Glutamatergic neuron (in vitro differentiated cells): Measurements from ENCODE around the gene ALG14. TPM values are rescaled to one million over a fixed set of nuclear protein-coding genes. Genes with fewer than 3 reads are reported as not detected.

Experiments used
- DNase-seq: peaks from one replicate; pipeline ENCODE4 v3.0.0; 2022
- H3K27ac Mint-ChIP-seq: one replicate; pipeline ENCODE4 v1.8.0; 2020; ENCODE audit warnings: mild to moderate bottlenecking, mixed read lengths, inconsistent platforms; ENCODE audit not compliant: unreplicated experiment
- H3K27me3 Mint-ChIP-seq: one replicate; pipeline ENCODE4 v1.8.0; 2020; ENCODE audit warnings: mild to moderate bottlenecking, moderate library complexity, mixed read lengths, inconsistent platforms; ENCODE audit not compliant: unreplicated experiment
- H3K36me3 Mint-ChIP-seq: one replicate; pipeline ENCODE4 v1.8.0; 2020; ENCODE audit warnings: mild to moderate bottlenecking, mixed read lengths, inconsistent platforms; ENCODE audit not compliant: unreplicated experiment
- H3K4me1 Mint-ChIP-seq: one replicate; pipeline ENCODE4 v1.8.0; 2020; ENCODE audit warnings: mild to moderate bottlenecking, low read depth, mixed read lengths, inconsistent platforms; ENCODE audit not compliant: unreplicated experiment
- H3K4me3 Mint-ChIP-seq: one replicate; pipeline ENCODE4 v1.8.0; 2020; ENCODE audit warnings: mild to moderate bottlenecking, mixed read lengths, inconsistent platforms; ENCODE audit not compliant: unreplicated experiment
- H3K9me3 Mint-ChIP-seq: one replicate; pipeline ENCODE4 v1.8.0; 2020; ENCODE audit warnings: mild to moderate bottlenecking, moderate library complexity, mixed read lengths, inconsistent platforms; ENCODE audit not compliant: unreplicated experiment
- CTCF ChIP-seq: fragments of 200-600 bp; sonication (generic); IDR thresholded peaks from one replicate; pipeline ENCODE4 v1.5.0; 2021; ENCODE audit not compliant: partially characterized antibody, unreplicated experiment
- total RNA-seq: library from RNA; stranded (reverse); fragmentation: NEBNext Ultra II Directional; extraction: Animal tissue kit (Norgen Biotek cat#: 25700); gene quantifications from one replicate; pipeline ENCODE4 v1.2.1, GENCODE V29; 2021; ENCODE audit not compliant: unreplicated experiment

The ALG14 gene
- total RNA-seq, 1 donor from 2014 or later: 4.7 TPM

GRCh38 chr1:95039360-95040031, 33.3 kb downstream of the ALG14 start:
- Mint-ChIP-seq H3K4me3 (no peak overlapping the region), H3K36me3 (no peaks in the 10 kb centered on the region), H3K4me1 (no peaks in the 10 kb centered on the region), H3K27me3 (no peaks in the 10 kb centered on the region), H3K9me3 (no peaks in the 10 kb centered on the region), H3K27ac (no peak overlapping the region)
- TF ChIP-seq CTCF: no peak
- DNase-seq: no peak

- Mint-ChIP-seq H3K36me3 (no peaks in the 10 kb centered on the region), H3K27me3 (no peaks in the 10 kb centered on the region)
Measured at GRCh38 chr1:95035536-95035935, 37.2 kb downstream of the ALG14 start.

GRCh38 chr1:95034506-95034905, 38.2 kb downstream of the ALG14 start:
- no peak for TF ChIP-seq CTCF
- no peak for DNase-seq
- no peak overlapping the region for H3K27ac Mint-ChIP-seq
- H3K4me1 Mint-ChIP-seq: no peaks in the 10 kb centered on the region
- no peaks in the 10 kb centered on the region for H3K9me3 Mint-ChIP-seq
- no peaks in the 10 kb centered on the region for H3K36me3 Mint-ChIP-seq
- no peak overlapping the region for H3K4me3 Mint-ChIP-seq
- H3K27me3 Mint-ChIP-seq: no peaks in the 10 kb centered on the region

More at GRCh38 chr1:95035536-95035935, 37.2 kb downstream of the ALG14 start:
- no peak overlapping the region for H3K4me3 Mint-ChIP-seq
- no peaks in the 10 kb centered on the region for H3K9me3 Mint-ChIP-seq
- no peak overlapping the region for H3K27ac Mint-ChIP-seq
- no peak for DNase-seq
- no peaks in the 10 kb centered on the region for H3K4me1 Mint-ChIP-seq
- TF ChIP-seq CTCF: no peak

- DNase-seq: no peak
- no peaks in the 10 kb centered on the region for H3K4me1 Mint-ChIP-seq
- no peak overlapping the region for H3K4me3 Mint-ChIP-seq
- peaks cover 3% of the 10 kb centered on the region for H3K36me3 Mint-ChIP-seq
- H3K27ac Mint-ChIP-seq: no peak overlapping the region
- no peaks in the 10 kb centered on the region for H3K27me3 Mint-ChIP-seq
- H3K9me3 Mint-ChIP-seq: no peaks in the 10 kb centered on the region
- TF ChIP-seq CTCF: no peak
Measured at GRCh38 chr1:95033843-95034242, 38.9 kb downstream of the ALG14 start.

GRCh38 chr1:95029532-95029931, 43.2 kb downstream of the ALG14 start:
- Mint-ChIP-seq H3K36me3 (peaks cover 12% of the 10 kb centered on the region), H3K4me3 (no peak overlapping the region), H3K4me1 (no peaks in the 10 kb centered on the region), H3K9me3 (no peaks in the 10 kb centered on the region), H3K27ac (no peak overlapping the region), H3K27me3 (no peaks in the 10 kb centered on the region)
- no peak for TF ChIP-seq CTCF
- DNase-seq: no peak
